GM12891 (cell line): ENCODE data around the gene C2orf92.
"Not testable (repeated sequence)": the region's sequence is repeated elsewhere in the genome, so short reads cannot be mapped to it uniquely, and the experiment has no call there.

Experiments used
- PAX5 ChIP-seq: IDR thresholded peaks from 2 replicates; pipeline ENCODE4 v1.6.1; 2011; ENCODE audit warnings: low read length, moderate library complexity, mild to moderate bottlenecking; ENCODE audit not compliant: insufficient read depth, severe bottlenecking
- POLR2A ChIP-seq: IDR thresholded peaks from 2 replicates; pipeline ENCODE4 v1.6.1; 2011; ENCODE audit warnings: low read depth, low read length, control low read depth
- POLR2AphosphoS5 ChIP-seq: IDR thresholded peaks from 2 replicates; pipeline ENCODE4 v1.6.1; 2011; ENCODE audit warnings: low read depth, low read length, control low read depth
- SPI1 ChIP-seq: IDR thresholded peaks from 2 replicates; pipeline ENCODE4 v1.6.1; 2011; ENCODE audit warnings: low read depth, low read length, control low read depth
- TAF1 ChIP-seq: IDR thresholded peaks from 2 replicates; pipeline ENCODE4 v1.6.1; 2011; ENCODE audit warnings: low read depth, low read length, control low read depth

- TF ChIP-seq POLR2A, TAF1, SPI1, POLR2AphosphoS5, PAX5: not testable (repeated sequence)
Measured at GRCh38 chr2:97672606-97673140, 3.2 kb downstream of the C2orf92 start.
